ENCODE results near the gene BDP1. TPM values are rescaled to one million over a fixed set of nuclear protein-coding genes. Genes with fewer than 3 reads are reported as not detected.

BDP1 gene
- total and polyA plus RNA-seq, 2 of the 4 experiments (the other 2 are of a cell fraction), result 5.8 to 14.0 TPM

DNA sequence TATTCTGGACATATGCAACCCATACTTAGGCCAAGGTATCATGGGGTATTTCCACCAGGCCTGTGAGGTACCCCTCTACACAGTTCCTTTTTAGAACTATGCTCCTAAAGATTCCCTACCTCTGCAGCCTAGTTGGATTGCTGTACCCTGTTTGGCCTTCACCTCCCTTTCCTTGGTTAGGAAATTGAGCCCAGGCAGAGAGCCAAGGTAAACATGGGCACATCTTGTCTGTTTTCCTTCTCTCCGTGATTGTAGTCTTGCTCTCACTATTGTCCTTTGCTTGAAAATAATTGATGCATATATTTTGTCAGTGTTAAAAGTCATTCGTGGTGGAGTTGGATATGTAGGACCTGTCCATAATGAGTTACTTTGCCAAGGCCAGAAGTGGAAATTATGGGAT lies 26.7 kb downstream of the BDP1 start:
- no TSS peak for BruUV-seq (replicated peaks)

More for the DNA sequence above, 26.7 kb downstream of the BDP1 start:
- DNase-seq (peak; percentile 38), ATAC-seq (ENCODE audit: low read depth) (peak; percentile 19; the same call in 1 of the 2 replicates)
- CTCF ChIA-PET, result no interaction called here
- Histone ChIP-seq H2BK15ac (ENCODE audit: low read depth, low read length) (no peak overlapping the region), H3K23ac (ENCODE audit: low read depth, low read length) (peak overlapping the region; percentile 17; the same call in 1 of the 2 replicates), H3K4me3 (ENCODE audit: insufficient read depth, low read depth, low read length) (no peak overlapping the region), H4K8ac (ENCODE audit: low read depth in 2 of 2, low read length in 2 of 2) (no peak overlapping the region), H3K56ac (ENCODE audit: extremely low read depth, insufficient read depth, low read length) (no peak overlapping the region), H4K91ac (ENCODE audit: insufficient read depth, low read depth, low read length) (no peak overlapping the region), H3K27ac (ENCODE audit: insufficient read depth, low read length) (no peak overlapping the region), H2BK20ac (ENCODE audit: low read depth, low read length) (no peak overlapping the region; the same call in 1 of the 2 replicates), H3K4me2 (ENCODE audit: low read depth, low read length) (no peak overlapping the region), H2BK120ac (ENCODE audit: low read depth, low read length) (no peak overlapping the region), H3K9ac (ENCODE audit: low read depth, low read length) (no peak overlapping the region), H3K36me3 (ENCODE audit: control insufficient read depth, insufficient read depth, low read length) (peaks cover 11% of the 10 kb centered on the region), H2AFZ (replicated peaks; ENCODE audit: low read length, poor library complexity) (no peak overlapping the region), H3K9me1 (ENCODE audit: insufficient read depth, low read length) (peaks cover 7% of the 10 kb centered on the region; the same call in 1 of the 2 replicates), H3K27me3 (ENCODE audit: control insufficient read depth, insufficient read depth, low read length) (no peaks in the 10 kb centered on the region), H4K5ac (ENCODE audit: low read depth, low read length) (no peak overlapping the region), H3K14ac (replicated peaks; ENCODE audit: low read depth, low read length) (peak overlapping the region; percentile 33; the same call in 1 of the 2 replicates), H3K79me1 (ENCODE audit: low read depth in 1 of 2, low read length in 2 of 2) (peaks cover 16 to 26% of the 10 kb centered on the region in 2 experiments), H4K20me1 (ENCODE audit: insufficient read depth, low read length) (peaks cover 9% of the 10 kb centered on the region; the same call in 1 of the 2 replicates), H2AK5ac (ENCODE audit: low read depth, low read length) (no peak overlapping the region), H3K18ac (ENCODE audit: low read depth, low read length) (no peak overlapping the region), H2AK9ac (replicated peaks; ENCODE audit: low read depth, low read length, poor library complexity) (no peak overlapping the region), H3K9me3 (ENCODE audit: control insufficient read depth, insufficient read depth, low read length) (no peaks in the 10 kb centered on the region), H2BK5ac (ENCODE audit: low read depth, low read length, poor library complexity, severe bottlenecking) (no peak overlapping the region), H3K4me1 (ENCODE audit: control insufficient read depth, insufficient read depth, low read length) (peaks cover 4% of the 10 kb centered on the region; the same call in 1 of the 2 replicates), H3K4ac (ENCODE audit: low read depth, low read length) (no peak overlapping the region)
- in situ Hi-C loops (cut with MboI; ENCODE audit: low sequenced_read_pairs), result no loop called here
- no CpG with 5 or more reads among the region's 2 CpGs for WGBS, 2 experiments (ENCODE audit: extremely low coverage in 2 of 2, insufficient read length in 1 of 2)
- TF ChIP-seq NFE2L2 (IDR thresholded peaks at IDR 0.05; ENCODE audit: low read depth, low read length), result no peak
- no peak for TF ChIP-seq BHLHE40 (IDR thresholded peaks at IDR 0.05; ENCODE audit: low read depth, low read length)
- no peak for TF ChIP-seq FOS (IDR thresholded peaks at IDR 0.05; ENCODE audit: low read depth, low read length)
- no peak for TF ChIP-seq MAFK (IDR thresholded peaks at IDR 0.05; ENCODE audit: low read depth, low read length)
- TF ChIP-seq, protein P1, sequence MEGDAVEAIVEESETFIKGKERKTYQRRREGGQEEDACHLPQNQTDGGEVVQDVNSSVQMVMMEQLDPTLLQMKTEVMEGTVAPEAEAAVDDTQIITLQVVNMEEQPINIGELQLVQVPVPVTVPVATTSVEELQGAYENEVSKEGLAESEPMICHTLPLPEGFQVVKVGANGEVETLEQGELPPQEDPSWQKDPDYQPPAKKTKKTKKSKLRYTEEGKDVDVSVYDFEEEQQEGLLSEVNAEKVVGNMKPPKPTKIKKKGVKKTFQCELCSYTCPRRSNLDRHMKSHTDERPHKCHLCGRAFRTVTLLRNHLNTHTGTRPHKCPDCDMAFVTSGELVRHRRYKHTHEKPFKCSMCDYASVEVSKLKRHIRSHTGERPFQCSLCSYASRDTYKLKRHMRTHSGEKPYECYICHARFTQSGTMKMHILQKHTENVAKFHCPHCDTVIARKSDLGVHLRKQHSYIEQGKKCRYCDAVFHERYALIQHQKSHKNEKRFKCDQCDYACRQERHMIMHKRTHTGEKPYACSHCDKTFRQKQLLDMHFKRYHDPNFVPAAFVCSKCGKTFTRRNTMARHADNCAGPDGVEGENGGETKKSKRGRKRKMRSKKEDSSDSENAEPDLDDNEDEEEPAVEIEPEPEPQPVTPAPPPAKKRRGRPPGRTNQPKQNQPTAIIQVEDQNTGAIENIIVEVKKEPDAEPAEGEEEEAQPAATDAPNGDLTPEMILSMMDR (conservative IDR thresholded peaks at IDR 0.05; ENCODE audit: low read depth, low read length), result no peak
- TF ChIP-seq MAZ (IDR thresholded peaks at IDR 0.05; ENCODE audit: borderline replicate concordance, low read depth, low read length), result no peak
- no peak for TF ChIP-seq CEBPB (IDR thresholded peaks at IDR 0.05; ENCODE audit: low read depth, low read length)
- TF ChIP-seq POLR2A (IDR thresholded peaks at IDR 0.05; ENCODE audit: low read depth, low read length), result no peak
- no peak for TF ChIP-seq CHD1 (IDR thresholded peaks at IDR 0.05; ENCODE audit: low read depth, low read length)
- no peak for TF ChIP-seq SMC3 (IDR thresholded peaks at IDR 0.05; ENCODE audit: low read depth, low read length)
- TF ChIP-seq RCOR1 (IDR thresholded peaks at IDR 0.05; ENCODE audit: insufficient replicate concordance, low read length), result no peak
- TF ChIP-seq, protein P2, sequence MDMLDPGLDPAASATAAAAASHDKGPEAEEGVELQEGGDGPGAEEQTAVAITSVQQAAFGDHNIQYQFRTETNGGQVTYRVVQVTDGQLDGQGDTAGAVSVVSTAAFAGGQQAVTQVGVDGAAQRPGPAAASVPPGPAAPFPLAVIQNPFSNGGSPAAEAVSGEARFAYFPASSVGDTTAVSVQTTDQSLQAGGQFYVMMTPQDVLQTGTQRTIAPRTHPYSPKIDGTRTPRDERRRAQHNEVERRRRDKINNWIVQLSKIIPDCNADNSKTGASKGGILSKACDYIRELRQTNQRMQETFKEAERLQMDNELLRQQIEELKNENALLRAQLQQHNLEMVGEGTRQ (IDR thresholded peaks at IDR 0.05; ENCODE audit: low read depth, low read length), result no peak
- TF ChIP-seq RFX5 (IDR thresholded peaks at IDR 0.05; ENCODE audit: low read depth, low read length), result no peak
- TF ChIP-seq MXI1 (IDR thresholded peaks at IDR 0.05; ENCODE audit: borderline replicate concordance, low read depth, low read length), result no peak
- TF ChIP-seq RAD21 (IDR thresholded peaks at IDR 0.05; ENCODE audit: low read length), result no peak
- TF ChIP-seq, protein P3, sequence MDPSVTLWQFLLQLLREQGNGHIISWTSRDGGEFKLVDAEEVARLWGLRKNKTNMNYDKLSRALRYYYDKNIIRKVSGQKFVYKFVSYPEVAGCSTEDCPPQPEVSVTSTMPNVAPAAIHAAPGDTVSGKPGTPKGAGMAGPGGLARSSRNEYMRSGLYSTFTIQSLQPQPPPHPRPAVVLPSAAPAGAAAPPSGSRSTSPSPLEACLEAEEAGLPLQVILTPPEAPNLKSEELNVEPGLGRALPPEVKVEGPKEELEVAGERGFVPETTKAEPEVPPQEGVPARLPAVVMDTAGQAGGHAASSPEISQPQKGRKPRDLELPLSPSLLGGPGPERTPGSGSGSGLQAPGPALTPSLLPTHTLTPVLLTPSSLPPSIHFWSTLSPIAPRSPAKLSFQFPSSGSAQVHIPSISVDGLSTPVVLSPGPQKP (IDR thresholded peaks at IDR 0.05; ENCODE audit: borderline replicate concordance, low read depth, low read length), result no peak
- POLR2A ChIA-PET (ENCODE audit: unreplicated experiment), result no interaction called here
- dilution Hi-C loops (cut with HindIII; ENCODE audit: low sequenced_read_pairs, unreplicated experiment), result no loop called here
- intact Hi-C loops (cut with micrococcal nuclease), result no loop called here

Measured in IMR-90 (cell line).